ENCODE data around the gene TEX11. TPM values are rescaled to one million over a fixed set of nuclear protein-coding genes. Genes with fewer than 3 reads are reported as not detected.
"Not testable (repeated sequence)": the region's sequence is repeated elsewhere in the genome, so short reads cannot be mapped to it uniquely, and the experiment has no call there.

TEX11 gene
- total and polyA plus RNA-seq, 8 donors: 0.18 to 4.6 (median 1.6) TPM; not detected in 5

DNA sequence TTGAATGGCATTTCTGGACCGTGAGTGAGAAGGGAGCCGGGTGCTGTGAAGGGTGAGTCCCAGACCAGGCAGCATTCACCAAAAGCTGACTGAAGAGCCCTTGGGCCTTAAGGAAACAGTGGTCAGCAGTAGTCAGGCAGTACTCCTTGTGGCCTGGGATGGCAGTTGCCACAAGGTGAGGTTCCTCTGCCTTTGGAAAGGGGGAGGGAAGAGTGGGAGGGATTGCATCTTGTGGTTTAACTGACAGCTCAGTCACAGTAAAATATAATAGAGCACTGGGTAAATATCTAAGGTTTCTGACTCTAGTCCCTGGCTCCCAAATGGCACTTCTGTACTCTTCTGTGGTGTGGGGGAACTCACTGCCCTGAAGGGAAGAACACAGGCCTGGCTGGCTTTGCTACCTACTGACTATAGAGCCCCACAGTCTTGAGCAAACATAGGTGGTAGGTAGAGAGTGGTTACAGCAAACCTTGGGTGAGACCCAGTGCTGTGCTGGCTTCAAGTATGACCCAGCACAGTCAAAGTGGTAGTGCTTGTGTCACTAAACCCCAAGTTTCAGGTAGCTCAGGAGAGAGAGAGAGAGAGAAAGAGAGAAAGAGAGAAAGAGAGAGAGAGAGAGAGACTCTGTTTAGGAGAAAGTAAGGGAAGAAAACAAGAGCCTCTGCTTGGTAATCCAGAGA is 154.2 kb downstream of the TEX11 start:
- intact Hi-C loops (cut with DNase I; ENCODE audit: low total_unique reads): no loop called here
- H3K27me3 ChIP-seq: peaks cover 0 to 5% (median 0%) of the 10 kb centered on the region in 3 donors
- no peaks in the 10 kb centered on the region for H3K4me1 ChIP-seq
- no peak for TF ChIP-seq POLR2A (IDR thresholded peaks at IDR 0.05)
- no peak for TF ChIP-seq POLR2AphosphoS5 (IDR thresholded peaks at IDR 0.05)
- no peak for TF ChIP-seq EP300 (IDR thresholded peaks at IDR 0.05)
- TF ChIP-seq, protein P1, sequence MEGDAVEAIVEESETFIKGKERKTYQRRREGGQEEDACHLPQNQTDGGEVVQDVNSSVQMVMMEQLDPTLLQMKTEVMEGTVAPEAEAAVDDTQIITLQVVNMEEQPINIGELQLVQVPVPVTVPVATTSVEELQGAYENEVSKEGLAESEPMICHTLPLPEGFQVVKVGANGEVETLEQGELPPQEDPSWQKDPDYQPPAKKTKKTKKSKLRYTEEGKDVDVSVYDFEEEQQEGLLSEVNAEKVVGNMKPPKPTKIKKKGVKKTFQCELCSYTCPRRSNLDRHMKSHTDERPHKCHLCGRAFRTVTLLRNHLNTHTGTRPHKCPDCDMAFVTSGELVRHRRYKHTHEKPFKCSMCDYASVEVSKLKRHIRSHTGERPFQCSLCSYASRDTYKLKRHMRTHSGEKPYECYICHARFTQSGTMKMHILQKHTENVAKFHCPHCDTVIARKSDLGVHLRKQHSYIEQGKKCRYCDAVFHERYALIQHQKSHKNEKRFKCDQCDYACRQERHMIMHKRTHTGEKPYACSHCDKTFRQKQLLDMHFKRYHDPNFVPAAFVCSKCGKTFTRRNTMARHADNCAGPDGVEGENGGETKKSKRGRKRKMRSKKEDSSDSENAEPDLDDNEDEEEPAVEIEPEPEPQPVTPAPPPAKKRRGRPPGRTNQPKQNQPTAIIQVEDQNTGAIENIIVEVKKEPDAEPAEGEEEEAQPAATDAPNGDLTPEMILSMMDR (IDR thresholded peaks at IDR 0.05): no peak
- H3K9me3 ChIP-seq: no peaks in the 10 kb centered on the region
- no peak overlapping the region for H3K4me3 ChIP-seq
- no peak overlapping the region for H3K27ac ChIP-seq
- WGBS, 5 donors: 68 to 83% (median 81%) methylated on average over 2 of the region's 2 CpGs
- H3K36me3 ChIP-seq: no peaks in the 10 kb centered on the region
- no peak for DNase-seq

DNA sequence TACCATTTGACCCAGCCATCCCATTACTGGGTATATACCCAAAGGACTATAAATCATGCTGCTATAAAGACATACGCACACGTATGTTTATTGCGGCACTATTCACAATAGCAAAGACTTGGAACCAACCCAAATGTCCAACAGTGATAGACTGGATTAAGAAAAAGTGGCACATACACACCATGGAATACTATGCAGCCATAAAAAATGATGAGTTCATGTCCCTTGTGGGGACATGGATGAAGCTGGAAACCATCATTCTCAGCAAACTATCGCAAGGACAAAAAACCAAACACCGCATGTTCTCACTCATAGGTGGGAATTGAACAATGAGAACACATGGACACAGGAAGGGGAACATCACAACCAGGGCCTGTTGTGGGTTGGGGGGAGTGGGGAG is 174.7 kb downstream of the TEX11 start:
- H3K36me3 ChIP-seq; H3K27me3 ChIP-seq; H3K27ac ChIP-seq; H3K9me3 ChIP-seq; H3K4me3 ChIP-seq; intact Hi-C loops (cut with DNase I; ENCODE audit: low total_unique reads); DNase-seq; H3K4me1 ChIP-seq: not testable (repeated sequence)
- 90 to 100% (median 92%) methylated on average over 3 to 5 of the region's 5 CpGs for WGBS, 5 donors

GRCh38 chrX:70727961-70728360 is 180.6 kb downstream of the TEX11 start:
- H3K9me3 ChIP-seq; H3K36me3 ChIP-seq; H3K27me3 ChIP-seq; H3K4me1 ChIP-seq; DNase-seq; H3K4me3 ChIP-seq; H3K27ac ChIP-seq; intact Hi-C loops (cut with DNase I; ENCODE audit: low total_unique reads): not testable (repeated sequence)
- WGBS, 5 donors: 80 to 100% (median 87%) methylated on average over 1 of the region's 1 CpG

DNA sequence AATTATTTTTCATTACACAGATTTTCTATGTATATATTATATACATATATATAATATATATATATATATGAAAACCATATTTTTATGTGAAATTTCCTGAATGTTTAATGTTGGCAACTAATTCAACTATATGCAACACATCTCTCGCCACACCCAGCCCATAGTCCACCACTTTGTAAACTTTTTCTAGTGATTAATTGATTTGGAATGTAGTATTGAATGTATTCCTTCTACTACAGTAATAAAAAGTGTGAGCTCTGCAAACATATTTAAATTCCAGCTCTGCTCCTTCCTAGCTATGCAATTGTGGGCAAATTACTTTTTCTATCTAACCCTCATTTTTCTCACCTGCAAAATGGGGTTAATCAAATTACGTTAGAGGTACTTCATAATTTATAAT is 187.8 kb downstream of the TEX11 start:
- no peak overlapping the region for H3K4me3 ChIP-seq
- H3K27me3 ChIP-seq: peaks cover 0 to 5% (median 0%) of the 10 kb centered on the region in 3 donors
- intact Hi-C loops (cut with DNase I; ENCODE audit: low total_unique reads): no loop called here
- no peaks in the 10 kb centered on the region for H3K9me3 ChIP-seq
- DNase-seq: no peak
- no peaks in the 10 kb centered on the region for H3K36me3 ChIP-seq
- WGBS, 5 donors: 44 to 57% (median 53%) methylated on average over 2 of the region's 2 CpGs
- H3K4me1 ChIP-seq: no peaks in the 10 kb centered on the region
- TF ChIP-seq EP300 (IDR thresholded peaks at IDR 0.05): no peak
- TF ChIP-seq, protein P1 (IDR thresholded peaks at IDR 0.05): no peak
- no peak overlapping the region for H3K27ac ChIP-seq

DNA sequence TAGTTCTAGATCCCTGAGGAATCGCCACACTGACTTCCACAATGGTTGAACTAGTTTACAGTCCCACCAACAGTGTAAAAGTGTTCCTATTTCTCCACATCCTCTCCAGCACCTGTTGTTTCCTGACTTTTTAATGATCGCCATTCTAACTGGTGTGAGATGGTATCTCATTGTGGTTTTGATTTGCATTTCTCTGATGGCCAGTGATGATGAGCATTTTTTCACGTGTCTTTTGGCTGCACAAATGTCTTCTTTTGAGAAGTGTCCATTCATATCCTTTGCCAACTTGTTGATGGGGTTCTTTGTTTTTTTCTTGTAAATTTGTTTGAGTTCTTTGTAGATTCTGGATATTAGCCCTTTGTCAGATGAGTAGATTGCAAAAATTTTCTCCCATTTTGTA is 197.2 kb downstream of the TEX11 start:
- H3K4me1 ChIP-seq; H3K27me3 ChIP-seq; intact Hi-C loops (cut with DNase I; ENCODE audit: low total_unique reads); H3K27ac ChIP-seq; H3K36me3 ChIP-seq; H3K4me3 ChIP-seq; DNase-seq: not testable (repeated sequence)
- WGBS, 5 donors: 9 to 64% (median 38%) methylated on average over 1 to 2 of the region's 3 CpGs
- H3K9me3 ChIP-seq: peaks cover 0 to 22% (median 6%) of the 10 kb centered on the region in 4 donors

DNA sequence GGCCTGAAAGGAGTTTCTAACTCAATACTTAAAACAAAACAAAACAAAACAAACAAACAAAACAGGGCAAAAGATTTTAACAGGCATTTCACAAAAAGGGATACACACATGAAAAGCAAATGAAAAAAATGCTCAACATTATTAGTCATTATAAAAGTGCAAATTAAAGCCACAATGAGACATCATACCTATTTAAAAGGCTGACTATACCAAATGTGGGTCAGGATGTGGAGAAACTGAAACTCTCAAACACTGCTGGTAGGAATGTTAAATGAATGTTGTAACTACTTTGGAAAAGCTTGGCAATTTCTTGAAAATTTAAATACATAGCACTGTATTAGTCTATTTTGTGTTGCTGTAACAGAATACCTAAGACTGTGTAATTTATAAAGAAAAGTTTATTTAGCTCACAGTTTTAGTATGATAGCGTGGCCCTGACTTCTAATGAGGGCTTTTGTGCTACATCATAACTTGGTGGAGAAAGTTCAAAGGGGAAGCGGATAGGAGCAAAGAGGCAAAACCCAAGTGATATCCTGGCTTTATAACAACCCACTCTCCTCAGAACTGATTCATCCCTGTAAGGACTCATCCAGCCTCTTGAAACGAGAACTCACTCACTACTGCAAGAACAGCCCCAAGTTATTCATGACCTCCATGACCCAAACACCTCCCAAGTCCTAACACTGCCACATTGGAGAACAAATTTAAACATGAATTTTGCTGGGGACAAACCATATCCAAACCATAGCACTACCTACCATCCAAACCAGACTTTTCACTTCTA is 214.0 kb downstream of the TEX11 start:
- WGBS, 5 donors: 65 to 82% (median 72%) methylated on average over 3 of the region's 3 CpGs
- TF ChIP-seq POLR2A (IDR thresholded peaks at IDR 0.05): no peak
- no peak for TF ChIP-seq POLR2AphosphoS5 (IDR thresholded peaks at IDR 0.05)
- TF ChIP-seq, protein P1 (IDR thresholded peaks at IDR 0.05): no peak
- TF ChIP-seq EP300 (IDR thresholded peaks at IDR 0.05): no peak
- H3K36me3 ChIP-seq: no peaks in the 10 kb centered on the region
- H3K27me3 ChIP-seq: no peaks in the 10 kb centered on the region
- H3K4me1 ChIP-seq: no peaks in the 10 kb centered on the region
- H3K9me3 ChIP-seq: peaks cover 0 to 13% (median 5%) of the 10 kb centered on the region in 4 donors
- H3K4me3 ChIP-seq: no peak overlapping the region
- intact Hi-C loops (cut with DNase I; ENCODE audit: low total_unique reads): no loop called here
- H3K27ac ChIP-seq: no peak overlapping the region
- no peak for DNase-seq

DNA sequence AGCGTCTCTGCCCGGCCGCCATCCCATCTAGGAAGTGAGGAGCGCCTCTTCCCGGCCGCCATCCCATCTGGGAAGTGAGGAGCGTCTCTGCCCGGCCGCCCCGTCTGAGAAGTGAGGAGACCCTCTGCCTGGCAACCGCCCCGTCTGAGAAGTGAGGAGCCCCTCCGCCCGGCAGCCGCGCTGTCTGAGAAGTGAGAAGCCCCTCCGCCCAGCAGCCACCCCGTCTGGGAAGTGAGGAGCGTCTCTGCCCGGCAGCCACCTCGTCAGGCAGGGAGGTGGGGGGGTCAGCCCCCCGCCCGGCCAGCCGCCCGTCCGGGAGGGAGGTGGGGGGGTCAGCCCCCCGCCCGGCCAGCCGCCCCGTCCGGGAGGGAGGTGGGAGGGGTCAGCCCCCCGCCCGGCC is 229.1 kb downstream of the TEX11 start:
- intact Hi-C loops (cut with DNase I; ENCODE audit: low total_unique reads); H3K27ac ChIP-seq; H3K4me1 ChIP-seq; H3K27me3 ChIP-seq; H3K36me3 ChIP-seq; H3K4me3 ChIP-seq; DNase-seq; H3K9me3 ChIP-seq: not testable (repeated sequence)
- 87 to 96% (median 95%) methylated on average over 3 to 24 of the region's 33 CpGs for WGBS, 5 donors

All from stomach (tissue), 9 donors.